Ramos (cell line): ENCODE results near the gene LRP8.
"Not testable (repeated sequence)": the region's sequence is repeated elsewhere in the genome, so short reads cannot be mapped to it uniquely, and the experiment has no call there.

Experiments
- in situ Hi-C: fragments of 300-500 bp; cut with MboI; formaldehyde crosslinking; loops from one replicate; pipeline ENCODE4 v1.14.3; 2022; ENCODE audit warnings: low sequenced_read_pairs; ENCODE audit not compliant: unreplicated experiment

Gene LRP8

GRCh38 chr1:53238197-53239155 is 89.4 kb downstream of the LRP8 start, which contains the start of gene MAGOH:
Gene MAGOH (minus strand): TSS chr1:53238518. CDS start chr1:53238448, 70 bp downstream.
- in situ Hi-C loops, result no loop called here

- in situ Hi-C loops, result no loop called here
Measured at GRCh38 chr1:53237638-53238037, 90.2 kb downstream of the LRP8 start.

GRCh38 chr1:53220962-53221286 is 106.9 kb downstream of the LRP8 start:
- in situ Hi-C loops, result no loop called here

- in situ Hi-C loops, result no loop called here
Measured at GRCh38 chr1:53220171-53220961, 107.5 kb downstream of the LRP8 start, which contains the start of gene CZIB. Gene CZIB (minus strand): TSS chr1:53220634. CDS start chr1:53220575, 59 bp downstream.

GRCh38 chr1:53219711-53220110 is 108.2 kb downstream of the LRP8 start:
- in situ Hi-C loops, result no loop called here

- in situ Hi-C loops, result no loop called here
Measured at GRCh38 chr1:53218201-53218600, 109.7 kb downstream of the LRP8 start.

- in situ Hi-C loops, result no loop called here
Measured at GRCh38 chr1:53214376-53214940, 113.4 kb downstream of the LRP8 start.

- in situ Hi-C loops, result no loop called here
Measured at GRCh38 chr1:53210954-53211353, 116.9 kb downstream of the LRP8 start.

GRCh38 chr1:53210352-53210751 is 117.5 kb downstream of the LRP8 start:
- in situ Hi-C loops, result no loop called here

- in situ Hi-C loops, result no loop called here
Measured at GRCh38 chr1:53207726-53208125, 120.1 kb downstream of the LRP8 start.

GRCh38 chr1:53206735-53207379 is 121.0 kb downstream of the LRP8 start:
- in situ Hi-C loops, result no loop called here

GRCh38 chr1:53206083-53206685 is 121.7 kb downstream of the LRP8 start:
- in situ Hi-C loops, result not testable (repeated sequence)

GRCh38 chr1:53205496-53205895 is 122.4 kb downstream of the LRP8 start:
- in situ Hi-C loops, result not testable (repeated sequence)

- in situ Hi-C loops, result no loop called here
Measured at GRCh38 chr1:53203466-53203865, 124.4 kb downstream of the LRP8 start.

- in situ Hi-C loops, result loop anchor here (25.0 kb wide), 1 partner anchor 486 kb away; no protein-coding TSS in a partner anchor
Measured at GRCh38 chr1:53198241-53198651, 129.6 kb downstream of the LRP8 start.

GRCh38 chr1:53197291-53198200 is 130.3 kb downstream of the LRP8 start:
- in situ Hi-C loops, result loop anchor here (25.0 kb wide), 1 partner anchor 485 kb away; no protein-coding TSS in a partner anchor

- in situ Hi-C loops, result loop anchor here (25.0 kb wide), 1 partner anchor 484 kb away; no protein-coding TSS in a partner anchor
Measured at GRCh38 chr1:53196485-53197290, 131.2 kb downstream of the LRP8 start, which contains the start of gene CPT2. Gene CPT2 (plus strand): TSS chr1:53196824. CDS start chr1:53196944, 120 bp downstream.
